NCI-H1694 treated with DMSO at 0.1 percent for 48 hours (cell line): ENCODE data around the gene ZC3H12D.

Source experiments
- DNase-seq: peaks from one replicate; lab custom pipeline; 2025; lab: John Stamatoyannopoulos, UW

The ZC3H12D gene

DNA sequence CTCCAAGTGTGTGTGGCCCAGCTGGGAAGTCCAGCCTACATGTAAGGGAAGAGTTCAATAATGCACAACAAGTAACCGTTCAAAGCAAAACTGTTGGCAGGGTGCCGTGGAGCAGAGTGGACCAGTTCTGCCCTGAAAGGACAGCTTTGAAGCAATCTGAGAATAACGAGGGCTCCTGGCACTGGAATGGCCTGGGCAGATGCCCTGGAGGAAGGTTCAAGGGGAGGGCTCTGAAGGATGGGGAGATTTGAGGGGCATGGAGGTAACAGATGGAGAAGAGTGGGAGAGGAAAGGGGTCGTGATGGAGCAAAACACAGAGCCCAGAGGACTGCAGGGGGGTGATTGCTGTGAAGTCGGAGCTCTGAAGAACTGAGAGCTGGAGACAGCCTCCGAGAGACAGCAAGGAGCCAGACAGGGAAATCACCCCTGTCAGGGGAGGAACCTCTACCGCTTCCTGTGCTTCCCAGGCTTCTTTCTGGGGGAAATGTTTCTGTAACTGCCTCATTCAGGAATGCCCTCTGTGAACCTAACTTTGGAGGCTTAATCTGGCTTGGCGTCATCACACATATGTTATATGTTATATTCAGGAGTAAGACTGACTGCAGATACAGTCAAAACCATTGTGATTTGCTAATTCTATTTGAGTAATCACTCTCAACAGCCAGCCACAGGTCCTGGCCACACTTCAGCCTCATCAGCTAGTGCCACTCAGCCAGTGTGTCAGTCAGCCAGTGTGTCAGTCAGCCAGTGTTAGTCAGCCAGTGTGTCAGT is 41.2 kb downstream of the ZC3H12D start:
- no peak for DNase-seq

DNA sequence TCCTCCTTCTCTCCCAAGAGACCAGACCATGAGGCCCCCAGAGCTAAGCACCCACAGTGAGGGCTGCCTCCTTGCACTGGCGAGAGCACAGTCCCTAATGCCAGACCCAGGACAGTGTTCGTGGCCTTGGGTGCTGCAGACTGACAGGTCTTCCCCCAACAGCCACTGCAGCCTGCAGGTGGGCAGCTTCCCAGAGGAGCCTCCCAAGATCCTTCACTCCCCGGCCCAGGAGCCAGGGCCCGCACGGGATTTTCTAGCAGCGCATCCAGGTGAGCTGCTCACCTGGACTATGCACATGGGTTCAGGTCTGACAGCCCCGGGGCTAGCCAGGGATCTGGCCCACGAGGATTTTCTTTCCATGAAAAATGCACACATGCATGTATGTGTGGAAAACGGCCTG is 43.1 kb downstream of the ZC3H12D start:
- DNase-seq = no peak

GRCh38 chr6:149440735-149441671 is 43.8 kb downstream of the ZC3H12D start:
- no peak for DNase-seq

DNA sequence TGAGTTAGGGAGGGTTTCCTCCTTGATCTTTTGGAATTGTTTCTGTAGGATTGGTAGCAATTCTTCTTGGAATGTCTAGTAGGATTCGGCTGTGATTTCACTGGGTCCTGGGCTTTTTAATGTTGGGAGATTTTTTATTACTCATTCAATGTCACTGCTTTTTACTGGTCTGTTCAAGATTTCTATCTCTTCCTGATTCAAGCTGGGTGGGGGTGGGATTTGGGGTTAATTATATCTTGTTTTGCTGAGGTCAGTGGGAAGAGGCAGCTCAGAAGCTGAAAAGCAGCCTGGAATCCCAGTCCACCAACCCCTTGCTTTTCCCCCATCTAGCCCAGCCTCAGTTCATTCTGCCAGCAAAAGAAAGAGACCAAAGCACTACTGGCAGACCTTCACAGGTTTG is 45.2 kb downstream of the ZC3H12D start:
- no peak for DNase-seq

DNA sequence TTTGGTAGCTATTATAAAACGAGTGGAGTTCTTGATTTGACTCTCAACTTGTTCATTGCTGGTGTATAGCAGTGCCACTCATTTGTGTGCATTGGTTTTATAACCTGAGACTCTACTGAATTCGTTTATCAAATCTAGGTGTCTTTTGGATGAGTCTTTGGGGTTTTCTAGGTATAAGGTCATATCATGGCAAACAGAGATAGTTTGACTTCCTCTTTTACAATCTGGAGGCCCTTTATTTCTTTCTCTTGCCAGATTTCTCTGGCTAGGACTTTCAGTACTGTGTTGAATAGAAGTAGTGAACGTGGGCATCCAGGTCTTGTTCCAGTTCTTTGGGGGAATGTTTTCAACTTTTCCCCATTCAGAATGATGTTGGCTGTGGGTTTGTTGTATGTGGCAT is 46.0 kb downstream of the ZC3H12D start:
- no peak for DNase-seq

- no peak for DNase-seq
These were observed 47.6 kb downstream of the ZC3H12D start for GRCh38 chr6:149437212-149437611.

DNA sequence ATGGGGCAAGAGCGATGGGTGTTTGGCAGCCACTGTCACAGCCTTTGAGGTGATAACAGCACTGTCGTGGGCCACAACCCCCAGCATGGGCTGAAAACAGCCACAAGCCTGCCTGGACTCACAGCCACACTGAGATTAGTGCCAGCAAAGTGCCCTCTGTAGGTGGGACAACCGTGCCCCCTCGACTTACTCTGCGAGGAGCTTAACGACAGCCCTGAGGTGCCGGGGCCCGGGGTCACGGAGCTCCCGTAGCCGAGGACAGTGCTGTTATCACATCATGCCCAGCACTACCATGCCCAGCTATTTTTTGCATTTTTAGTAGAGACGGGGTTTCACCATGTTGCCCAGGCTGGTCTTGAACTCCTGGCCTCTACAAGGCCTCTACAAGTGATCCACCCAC is 48.2 kb downstream of the ZC3H12D start:
- DNase-seq = no peak

DNA sequence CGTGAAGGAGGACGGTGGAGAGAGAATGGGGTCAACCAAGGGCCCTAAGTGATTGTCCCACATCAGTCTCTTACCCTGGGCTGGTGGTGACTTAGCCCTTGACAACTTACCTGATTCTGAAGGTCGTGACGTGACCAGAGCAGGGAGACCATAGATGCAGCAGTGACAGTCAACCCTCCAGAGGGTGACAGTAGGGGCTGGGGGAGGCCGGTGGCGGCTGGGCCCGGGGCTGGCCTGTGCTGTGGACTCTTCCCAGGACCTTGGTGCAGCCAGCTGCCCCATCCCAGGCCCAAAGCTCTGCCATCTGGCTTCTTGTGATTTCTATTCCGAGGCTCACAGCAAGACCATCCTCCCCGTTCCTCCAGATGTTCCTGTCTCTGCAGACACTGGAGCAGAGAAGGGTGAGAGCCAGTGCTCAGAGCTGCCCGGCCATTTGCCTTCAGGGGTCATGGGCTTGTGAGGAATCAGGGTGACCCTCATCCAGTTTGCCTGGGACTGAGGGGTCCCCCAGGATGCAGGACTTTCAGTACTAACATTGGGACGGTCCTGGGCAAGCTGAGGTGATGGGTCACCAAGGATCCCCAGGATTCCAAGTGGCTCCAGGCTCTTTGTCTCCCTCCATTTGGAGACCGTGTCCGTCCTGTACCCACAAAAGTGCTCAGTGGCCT is 48.8 kb downstream of the ZC3H12D start:
- DNase-seq = no peak

DNA sequence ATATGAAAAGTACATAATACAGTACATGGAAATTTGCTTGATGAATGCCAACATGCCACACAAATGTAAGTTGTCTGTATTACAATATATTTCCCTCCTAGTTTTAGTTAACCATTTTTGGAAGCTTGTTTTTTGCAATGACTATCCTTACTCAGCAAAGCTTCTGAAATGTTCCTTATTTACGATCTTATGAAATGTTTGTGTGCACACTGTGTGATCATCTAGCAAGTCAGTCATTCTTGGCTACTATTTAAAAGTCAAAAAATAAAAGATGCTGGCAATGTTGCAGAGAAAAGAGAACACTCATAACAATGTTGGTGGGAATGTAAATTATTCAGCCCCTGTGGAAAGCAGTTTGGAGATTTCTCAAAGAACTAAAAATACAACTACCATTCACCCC is 50.9 kb downstream of the ZC3H12D start:
- no peak for DNase-seq

GRCh38 chr6:149433405-149433804 is 51.4 kb downstream of the ZC3H12D start:
- DNase-seq = no peak

DNA sequence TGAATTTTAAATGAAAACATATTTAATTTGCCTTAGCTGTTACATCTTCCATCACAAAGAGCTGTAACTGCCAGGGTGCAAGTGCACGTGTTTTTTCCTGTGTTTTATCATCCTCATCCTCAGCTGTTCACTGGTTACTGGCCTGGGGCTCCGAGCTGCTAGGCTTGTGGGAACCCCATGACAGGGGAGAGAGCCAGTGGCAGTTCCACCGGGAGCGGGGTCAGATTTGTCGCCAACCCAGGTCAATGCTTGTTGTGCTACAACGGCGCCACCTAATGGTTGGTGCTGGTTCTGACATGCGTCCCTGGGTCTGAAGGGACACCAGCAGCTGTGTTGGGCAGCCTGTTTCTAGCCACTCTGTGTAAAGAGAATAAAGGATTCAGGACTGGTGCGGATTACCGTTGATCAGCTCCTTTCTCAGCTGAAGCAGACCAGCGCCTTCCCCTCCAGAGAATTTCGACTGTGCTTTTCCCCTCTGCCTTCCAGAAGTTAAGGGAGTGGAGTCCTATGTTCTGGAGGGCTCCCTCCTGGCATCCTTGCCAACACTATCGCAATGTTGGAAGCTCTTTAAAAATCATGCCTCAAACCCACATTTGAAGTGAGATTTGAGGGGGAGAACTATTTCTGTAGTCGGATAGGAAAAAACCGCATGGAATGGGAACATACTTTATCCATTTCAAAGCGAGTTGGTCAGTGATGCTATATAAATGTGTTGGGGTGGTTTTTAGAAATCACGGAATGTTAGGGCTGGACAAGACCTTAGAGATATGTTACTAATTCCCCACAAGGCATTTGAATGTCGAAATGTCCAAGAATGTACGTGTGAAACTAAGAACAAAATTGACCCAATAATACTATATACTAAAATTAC is 52.7 kb downstream of the ZC3H12D start:
- peak; percentile 56 for DNase-seq

DNA sequence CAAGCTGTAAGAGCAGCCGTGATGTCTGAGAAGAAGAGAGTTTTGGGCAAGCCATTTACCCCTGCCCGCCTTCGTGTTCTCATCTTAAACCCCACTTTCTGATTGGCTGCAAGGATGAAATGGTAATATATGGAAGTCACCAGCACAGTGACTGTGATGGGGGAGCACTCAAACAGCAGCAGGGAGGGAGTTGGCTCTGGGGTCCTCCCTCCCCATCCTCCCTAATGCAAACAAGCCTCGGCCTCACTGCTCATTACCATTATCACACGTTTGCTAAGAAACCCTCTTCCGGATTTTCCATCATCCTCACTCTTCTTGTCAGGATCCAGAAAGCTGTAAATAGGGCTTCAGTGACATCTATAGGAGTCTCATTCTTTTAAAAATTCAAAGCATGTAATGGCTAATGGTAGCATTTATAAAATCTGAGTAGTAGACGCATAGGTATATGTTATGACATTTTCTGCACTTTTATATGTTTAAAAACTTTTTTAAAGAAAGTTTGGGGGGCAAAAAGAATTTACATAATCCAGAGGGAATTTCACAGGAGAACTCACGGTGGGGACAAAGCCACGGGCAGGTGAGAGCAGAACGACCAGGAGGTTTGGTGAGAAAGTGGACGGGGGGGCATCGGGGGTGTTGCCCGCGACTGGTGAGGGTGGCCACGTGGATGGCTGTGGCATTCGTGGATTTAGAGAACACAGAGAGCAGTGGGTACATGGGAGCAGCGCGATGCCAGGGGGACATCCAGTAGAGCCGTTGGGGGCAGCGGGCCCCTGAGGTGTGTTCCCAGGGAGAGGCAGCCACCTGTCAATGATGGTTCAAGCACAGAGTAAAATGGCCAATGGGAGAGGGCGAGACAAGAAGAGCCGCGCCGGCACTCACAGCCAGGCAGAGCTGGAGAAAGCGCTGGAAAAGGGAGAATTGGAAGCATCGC is 55.1 kb downstream of the ZC3H12D start:
- DNase-seq = no peak

DNA sequence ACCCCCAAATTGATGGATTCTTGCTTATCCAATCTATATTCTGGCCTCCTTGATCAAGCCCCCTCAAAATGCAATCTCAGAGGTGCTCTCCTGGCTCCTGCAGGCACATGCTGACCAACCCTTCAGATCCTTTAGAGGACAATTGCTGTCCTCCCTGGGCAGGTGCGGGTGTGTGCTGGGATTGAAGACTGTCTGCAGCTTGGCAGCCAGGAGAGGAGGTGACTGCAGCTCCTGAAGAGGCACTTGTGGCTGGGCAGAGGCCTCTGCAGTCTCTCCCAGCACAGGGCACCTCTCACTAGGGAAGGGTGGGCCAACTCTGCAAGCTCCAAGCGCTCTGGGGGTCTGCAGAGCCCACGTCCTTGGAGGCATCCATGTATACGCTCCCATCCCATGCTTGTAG is 56.2 kb downstream of the ZC3H12D start:
- no peak for DNase-seq

DNA sequence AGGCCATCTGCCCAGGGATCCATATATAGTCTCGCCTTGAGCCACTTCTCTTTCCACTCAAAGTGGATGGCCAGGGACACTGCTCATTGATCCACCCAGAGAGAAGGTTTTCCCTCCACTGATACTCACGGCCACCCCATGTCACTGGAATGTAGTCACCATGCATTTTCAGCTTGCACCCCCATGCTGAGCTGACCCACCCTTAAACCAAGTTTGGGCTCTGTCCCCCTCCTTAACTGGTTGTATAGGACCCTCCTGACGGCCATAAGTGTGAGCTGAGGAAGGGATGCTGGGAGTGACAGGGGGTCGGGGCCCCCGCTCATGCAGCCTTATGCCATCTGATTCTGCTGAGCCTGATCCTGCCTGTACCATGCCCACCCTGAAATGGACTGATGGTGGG is 59.1 kb downstream of the ZC3H12D start:
- DNase-seq = no peak

- DNase-seq = no peak
These were observed 59.6 kb downstream of the ZC3H12D start for GRCh38 chr6:149425224-149425623.

GRCh38 chr6:149423964-149424440 is 60.8 kb downstream of the ZC3H12D start:
- DNase-seq = no peak

GRCh38 chr6:149422581-149422980 is 62.2 kb downstream of the ZC3H12D start:
- no peak for DNase-seq

GRCh38 chr6:149421132-149421531 is 63.7 kb downstream of the ZC3H12D start:
- DNase-seq = no peak

DNA sequence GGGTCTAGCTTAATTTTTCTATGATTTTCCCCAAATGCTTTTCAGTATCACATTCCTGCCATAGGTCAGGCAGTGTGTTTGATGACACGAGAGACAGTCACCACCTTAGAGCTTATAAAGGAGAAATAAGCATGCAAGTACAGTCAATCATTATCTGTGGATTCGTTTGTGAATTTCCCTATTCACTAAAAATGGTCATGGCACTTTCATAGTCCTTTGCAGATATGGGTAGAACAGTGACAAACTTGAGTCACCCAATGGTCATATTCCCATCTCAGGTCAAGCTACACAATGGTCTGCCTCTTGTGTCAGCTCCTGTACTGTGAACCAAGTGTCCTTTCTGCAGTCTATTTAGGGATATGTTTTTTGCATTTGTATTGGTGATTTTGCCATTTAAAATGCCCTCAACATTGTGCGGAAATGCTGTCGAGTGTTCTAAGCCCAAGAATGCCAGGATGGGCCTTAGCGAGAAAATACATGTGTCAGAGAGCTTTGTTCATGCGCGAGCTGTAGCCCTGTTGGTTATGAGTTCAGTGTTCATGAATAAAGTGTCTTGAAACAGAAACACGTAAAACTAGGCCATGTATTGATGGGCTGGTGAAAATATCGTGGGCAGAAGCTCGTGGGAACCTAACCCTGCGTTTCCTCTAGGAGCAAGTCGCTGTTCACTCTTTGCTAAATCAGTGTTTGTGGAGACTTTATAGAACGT is 65.0 kb downstream of the ZC3H12D start:
- no peak for DNase-seq

DNA sequence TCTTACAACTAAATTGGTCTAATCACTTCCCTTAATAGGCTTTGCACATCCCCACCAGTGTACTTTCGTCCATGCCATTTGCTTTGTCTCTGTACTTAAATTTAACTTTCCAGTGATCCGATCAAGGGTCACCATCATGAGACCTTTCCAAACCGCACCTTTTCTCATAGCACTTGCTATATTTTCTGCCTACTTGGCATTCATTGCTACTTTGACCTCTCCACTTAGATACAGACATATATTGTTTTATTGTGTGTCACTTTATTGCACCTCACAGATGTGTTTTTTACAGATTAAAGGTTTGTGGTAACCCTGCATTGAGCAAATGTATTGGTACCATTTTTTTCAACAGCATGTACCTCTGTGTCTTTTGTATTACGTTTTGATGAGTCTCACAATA is 70.0 kb downstream of the ZC3H12D start:
- DNase-seq = no peak
